ENCODE results near the gene MYF5. TPM values are rescaled to one million over a fixed set of nuclear protein-coding genes. Genes with fewer than 3 reads are reported as not detected.
A peak's percentile ranks its signal among the peaks of the same experiment; 100 is the strongest.
"Not testable (repeated sequence)": the region's sequence is repeated elsewhere in the genome, so short reads cannot be mapped to it uniquely, and the experiment has no call there.

Gene MYF5
- total RNA-seq (2012; rRNA removed), result 3.0 and 16.4 TPM in 2 replicates

- Histone ChIP-seq H3K4me2 (ENCODE audit: low read length) (peak within 1 kb of the TSS; percentile 93), H3K9me3 (replicated peaks; ENCODE audit: low read length) (no peaks in the 10 kb centered on the region), H3K36me3 (ENCODE audit: insufficient read depth, low read length) (peaks cover 9% of the 10 kb centered on the region), H3K27me3 (ENCODE audit: control insufficient read depth, insufficient read depth, low read length) (no peaks in the 10 kb centered on the region), H3K4me3 (ENCODE audit: low read length) (peak within 1 kb of the TSS; percentile 73), H3K9ac (ENCODE audit: low read depth, low read length) (peak within 1 kb of the TSS; percentile 95), H3K4me1 (ENCODE audit: control insufficient read depth, insufficient read depth, low read length) (peaks cover 17% of the 10 kb centered on the region)
These were observed at the start of gene MYF5 for GRCh38 chr12:80716696-80717469. MYF5 (plus strand) TSS chr12:80716912; CDS start chr12:80717064, 152 bp downstream.

GRCh38 chr12:80670214-80670613, 46.5 kb upstream of the MYF5 start:
- H3K4me2 ChIP-seq (ENCODE audit: low read length), result no peak overlapping the region
- no peak overlapping the region for H3K9ac ChIP-seq (ENCODE audit: low read depth, low read length)
- H3K27me3 ChIP-seq (ENCODE audit: control insufficient read depth, insufficient read depth, low read length), result no peaks in the 10 kb centered on the region
- no peaks in the 10 kb centered on the region for H3K9me3 ChIP-seq (replicated peaks; ENCODE audit: low read length)
- peaks cover 9% of the 10 kb centered on the region for H3K4me1 ChIP-seq (ENCODE audit: control insufficient read depth, insufficient read depth, low read length)
- no peaks in the 10 kb centered on the region for H3K36me3 ChIP-seq (ENCODE audit: insufficient read depth, low read length)
- no peak overlapping the region for H3K4me3 ChIP-seq (ENCODE audit: low read length)

GRCh38 chr12:80676042-80676636, 40.6 kb upstream of the MYF5 start:
- H3K4me2 ChIP-seq (ENCODE audit: low read length); H3K9me3 ChIP-seq (replicated peaks; ENCODE audit: low read length); H3K36me3 ChIP-seq (ENCODE audit: insufficient read depth, low read length); H3K27me3 ChIP-seq (ENCODE audit: control insufficient read depth, insufficient read depth, low read length); H3K4me3 ChIP-seq (ENCODE audit: low read length): not testable (repeated sequence)
- Histone ChIP-seq H3K9ac (ENCODE audit: low read depth, low read length) (peak overlapping the region; percentile 63), H3K4me1 (ENCODE audit: control insufficient read depth, insufficient read depth, low read length) (peaks cover 33% of the 10 kb centered on the region)

- no peaks in the 10 kb centered on the region for H3K27me3 ChIP-seq (ENCODE audit: control insufficient read depth, insufficient read depth, low read length)
These were observed 39.9 kb upstream of the MYF5 start for GRCh38 chr12:80676856-80677255.

GRCh38 chr12:80677994-80678393, 38.7 kb upstream of the MYF5 start:
- Histone ChIP-seq H3K9me3 (replicated peaks; ENCODE audit: low read length) (no peaks in the 10 kb centered on the region), H3K4me3 (ENCODE audit: low read length) (no peak overlapping the region), H3K36me3 (ENCODE audit: insufficient read depth, low read length) (no peaks in the 10 kb centered on the region), H3K27me3 (ENCODE audit: control insufficient read depth, insufficient read depth, low read length) (no peaks in the 10 kb centered on the region), H3K4me2 (ENCODE audit: low read length) (no peak overlapping the region), H3K4me1 (ENCODE audit: control insufficient read depth, insufficient read depth, low read length) (peaks cover 46% of the 10 kb centered on the region), H3K9ac (ENCODE audit: low read depth, low read length) (no peak overlapping the region)

More at GRCh38 chr12:80676856-80677255, 39.9 kb upstream of the MYF5 start:
- H3K4me2 ChIP-seq (ENCODE audit: low read length), result no peak overlapping the region
- H3K36me3 ChIP-seq (ENCODE audit: insufficient read depth, low read length), result no peaks in the 10 kb centered on the region
- H3K4me1 ChIP-seq (ENCODE audit: control insufficient read depth, insufficient read depth, low read length), result peaks cover 37% of the 10 kb centered on the region
- H3K9ac ChIP-seq (ENCODE audit: low read depth, low read length), result no peak overlapping the region
- no peak overlapping the region for H3K4me3 ChIP-seq (ENCODE audit: low read length)
- H3K9me3 ChIP-seq (replicated peaks; ENCODE audit: low read length), result no peaks in the 10 kb centered on the region

GRCh38 chr12:80679346-80680131, 37.2 kb upstream of the MYF5 start:
- Histone ChIP-seq H3K4me2 (ENCODE audit: low read length) (peak overlapping the region; percentile 7), H3K36me3 (ENCODE audit: insufficient read depth, low read length) (no peaks in the 10 kb centered on the region), H3K4me3 (ENCODE audit: low read length) (no peak overlapping the region), H3K9me3 (replicated peaks; ENCODE audit: low read length) (no peaks in the 10 kb centered on the region), H3K27me3 (ENCODE audit: control insufficient read depth, insufficient read depth, low read length) (no peaks in the 10 kb centered on the region), H3K9ac (ENCODE audit: low read depth, low read length) (peak overlapping the region; percentile 20), H3K4me1 (ENCODE audit: control insufficient read depth, insufficient read depth, low read length) (peaks cover 46% of the 10 kb centered on the region)

DNA sequence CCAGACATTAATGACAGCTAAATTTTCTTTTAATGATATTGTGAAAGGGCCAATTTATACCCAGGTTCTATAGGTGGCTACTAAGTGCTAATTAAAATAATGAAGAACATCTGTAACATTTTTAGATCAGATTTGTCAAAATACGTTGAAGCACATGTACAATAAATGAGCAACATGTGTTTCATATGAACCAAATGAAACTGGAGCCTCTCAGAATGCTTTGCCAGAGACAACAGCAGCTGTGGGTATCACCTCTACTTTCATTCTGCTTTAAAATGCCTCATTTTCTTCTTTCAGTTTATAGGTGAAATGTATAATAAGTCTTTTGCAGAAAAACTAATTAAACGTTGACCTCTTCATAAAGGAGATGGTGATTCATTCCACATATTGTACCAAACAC, 35.4 kb upstream of the MYF5 start:
- Histone ChIP-seq H3K4me3 (ENCODE audit: low read length) (peak overlapping the region; percentile 13), H3K4me1 (ENCODE audit: control insufficient read depth, insufficient read depth, low read length) (peaks cover 36% of the 10 kb centered on the region), H3K36me3 (ENCODE audit: insufficient read depth, low read length) (no peaks in the 10 kb centered on the region), H3K4me2 (ENCODE audit: low read length) (peak overlapping the region; percentile 74), H3K9me3 (replicated peaks; ENCODE audit: low read length) (no peaks in the 10 kb centered on the region), H3K9ac (ENCODE audit: low read depth, low read length) (peak overlapping the region; percentile 83), H3K27me3 (ENCODE audit: control insufficient read depth, insufficient read depth, low read length) (no peaks in the 10 kb centered on the region)

- Histone ChIP-seq H3K4me2 (ENCODE audit: low read length) (peak overlapping the region; percentile 74), H3K9ac (ENCODE audit: low read depth, low read length) (peak overlapping the region; percentile 83), H3K4me3 (ENCODE audit: low read length) (peak overlapping the region; percentile 52), H3K4me1 (ENCODE audit: control insufficient read depth, insufficient read depth, low read length) (peaks cover 36% of the 10 kb centered on the region), H3K9me3 (replicated peaks; ENCODE audit: low read length) (no peaks in the 10 kb centered on the region), H3K27me3 (ENCODE audit: control insufficient read depth, insufficient read depth, low read length) (no peaks in the 10 kb centered on the region), H3K36me3 (ENCODE audit: insufficient read depth, low read length) (no peaks in the 10 kb centered on the region)
These were observed 34.9 kb upstream of the MYF5 start for GRCh38 chr12:80681786-80682185.

- Histone ChIP-seq H3K4me3 (ENCODE audit: low read length) (no peak overlapping the region), H3K9ac (ENCODE audit: low read depth, low read length) (no peak overlapping the region), H3K4me2 (ENCODE audit: low read length) (no peak overlapping the region), H3K9me3 (replicated peaks; ENCODE audit: low read length) (no peaks in the 10 kb centered on the region), H3K36me3 (ENCODE audit: insufficient read depth, low read length) (no peaks in the 10 kb centered on the region), H3K4me1 (ENCODE audit: control insufficient read depth, insufficient read depth, low read length) (peaks cover 26% of the 10 kb centered on the region), H3K27me3 (ENCODE audit: control insufficient read depth, insufficient read depth, low read length) (no peaks in the 10 kb centered on the region)
These were observed 32.6 kb upstream of the MYF5 start for GRCh38 chr12:80684077-80684495.

GRCh38 chr12:80690090-80690489, 26.6 kb upstream of the MYF5 start:
- Histone ChIP-seq H3K9ac (ENCODE audit: low read depth, low read length) (no peak overlapping the region), H3K4me3 (ENCODE audit: low read length) (no peak overlapping the region), H3K4me2 (ENCODE audit: low read length) (no peak overlapping the region), H3K27me3 (ENCODE audit: control insufficient read depth, insufficient read depth, low read length) (no peaks in the 10 kb centered on the region), H3K9me3 (replicated peaks; ENCODE audit: low read length) (no peaks in the 10 kb centered on the region), H3K36me3 (ENCODE audit: insufficient read depth, low read length) (no peaks in the 10 kb centered on the region), H3K4me1 (ENCODE audit: control insufficient read depth, insufficient read depth, low read length) (no peaks in the 10 kb centered on the region)

DNA sequence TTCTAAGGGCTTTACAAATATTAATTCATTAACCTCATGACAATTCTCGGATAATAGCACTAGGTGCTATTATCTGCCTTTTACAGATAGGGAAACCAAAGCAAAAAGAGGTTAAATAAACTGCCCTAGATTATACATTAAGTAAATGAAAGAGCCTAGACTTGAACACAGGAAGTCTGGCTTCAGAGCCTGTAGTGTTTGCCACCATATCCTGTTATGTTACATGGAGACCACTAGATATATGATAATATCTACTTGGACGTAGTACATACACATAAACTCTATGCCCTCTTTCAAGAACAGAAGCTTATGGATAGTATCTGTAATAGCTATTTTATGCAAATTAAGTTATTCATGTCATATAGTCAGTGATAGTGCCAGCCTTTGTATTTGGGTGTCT, 26.2 kb upstream of the MYF5 start:
- H3K4me3 ChIP-seq (ENCODE audit: low read length), result no peak overlapping the region

More for the DNA sequence above, 26.2 kb upstream of the MYF5 start:
- H3K27me3 ChIP-seq (ENCODE audit: control insufficient read depth, insufficient read depth, low read length), result no peaks in the 10 kb centered on the region
- H3K9ac ChIP-seq (ENCODE audit: low read depth, low read length), result no peak overlapping the region
- no peaks in the 10 kb centered on the region for H3K36me3 ChIP-seq (ENCODE audit: insufficient read depth, low read length)
- no peak overlapping the region for H3K4me2 ChIP-seq (ENCODE audit: low read length)
- H3K4me1 ChIP-seq (ENCODE audit: control insufficient read depth, insufficient read depth, low read length), result no peaks in the 10 kb centered on the region
- no peaks in the 10 kb centered on the region for H3K9me3 ChIP-seq (replicated peaks; ENCODE audit: low read length)

Measured in skeletal muscle satellite cell (primary cell).